Heart right ventricle (tissue), 16 donors: Measurements from ENCODE around the gene COL1A2. TPM values are rescaled to one million over a fixed set of nuclear protein-coding genes. Genes with fewer than 3 reads are reported as not detected.

ENCODE experiments used
- ATAC-seq, 8 donors: fragments of 200-7000 bp; cut with Tn5 transposase; one replicate each; pipeline ENCODE4 v1.9.1; 2020; ENCODE audit warnings: mild to moderate bottlenecking in 8 of 8, moderate library complexity in 8 of 8, moderate number of reproducible peaks in 1 of 8
- DNase-seq, 2 donors: peaks; one replicate each; pipeline ENCODE4 v3.0.0-alpha.2; 2020
- H3K27ac ChIP-seq, 10 donors: fragments of 200-600 bp; sonication (generic) in 2 of 10; one replicate each; pipeline versions ENCODE4 v1.5.0 to v1.8.0; 2020 to 2022; ENCODE audit warnings: mild to moderate bottlenecking in 3 of 10
- H3K27me3 ChIP-seq, 7 donors: fragments of 200-600 bp; one replicate each; pipeline ENCODE4 v1.8.0; 2021 to 2022; ENCODE audit warnings: mild to moderate bottlenecking in 2 of 7
- H3K36me3 ChIP-seq, 9 donors: fragments of 200-600 bp; sonication (generic) in 1 of 9; one replicate each; pipeline versions ENCODE4 v1.5.0 to v1.8.0; 2020 to 2022; ENCODE audit warnings: mild to moderate bottlenecking in 2 of 9
- H3K4me1 ChIP-seq, 9 donors: fragments of 200-600 bp; sonication (generic) in 1 of 9; one replicate each; pipeline versions ENCODE4 v1.5.0 to v1.8.0; 2020 to 2022; ENCODE audit warnings: mild to moderate bottlenecking in 4 of 9
- H3K4me3 ChIP-seq, 10 donors: fragments of 200-600 bp; sonication (generic) in 2 of 10; one replicate each; pipeline versions ENCODE4 v1.5.0 to v1.8.0; 2020 to 2022; ENCODE audit warnings: mild to moderate bottlenecking in 7 of 10, moderate library complexity in 2 of 10
- H3K9me3 ChIP-seq, 11 donors: fragments of 200-600 bp in 10 of 11; sonication (generic) in 2 of 11; one replicate each; pipeline versions ENCODE4 v1.5.0 to v1.8.0; 2013 to 2022; ENCODE audit warnings: mild to moderate bottlenecking in 2 of 11, control low read depth in 1 of 11, moderate library complexity in 1 of 11
- WGBS, 2 donors: extraction: QIAGEN DNeasy Blood & Tissue Kit; methylation state at CpG; one replicate each; pipeline ENCODE4 v1.1.7; 2013; ENCODE audit warnings: inconsistent platforms in 1 of 2; 5-methylcytosine and 5-hydroxymethylcytosine counted together
- intact Hi-C, 10 donors: fragments of 100-400 bp; cut with DNase I; formaldehyde crosslinking; loops; one replicate each; pipeline versions ENCODE4 v1.11.1 to v1.14.2; 2022
- polyA plus RNA-seq, 2 donors: library from polyadenylated mRNA; stranded (reverse); fragments of 200-250 nt; gene quantifications; one replicate each; pipeline ENCODE4 v1.2.3, GENCODE V29; 2013
- total RNA-seq, 10 donors: library from RNA; stranded (reverse); fragmentation: NEBNext Ultra II Directional in 3 of 10; extraction: Animal tissue kit (Norgen Biotek cat#: 25700) in 3 of 10; gene quantifications; one replicate each; pipeline versions ENCODE4 v1.2.1 to v1.2.4, GENCODE V29; 2021 to 2023
- TF ChIP-seq, protein P1 (sequence below), 9 donors: fragments of 200-600 bp; sonication (generic) in 2 of 9; IDR thresholded peaks; one replicate each; pipeline versions ENCODE4 v1.5.0 to v1.8.0; 2021 to 2022; ENCODE audit warnings: antibody characterized with exemption in 9 of 9, mild to moderate bottlenecking in 5 of 9, moderate library complexity in 1 of 9
- donor health status: Arrhythmogenic right ventricular cardiomyopathy.
- donor health status: ischemic (EF 13 %, LVEDD 7.1; RV severe dilation, severe dysfunction).
- donor health status: healthy with polysubstance abuse.
- donor health status: DM: no; HTN: yes; CAD: no.
- donor health status: DM: no; HTN: no; CAD: no.
- donor health status: ischemic (EF 25% LVEDD 6.9; RV normal size, moderate dysfunction).
- donor health status: ischemic (EF 25% LVEDD 5.7; RV mildly dilated, moderate dysfunction).
- donor health status: healthy.
- donor health status: DM: yes; HTN: yes; CAD: no.
- donor health status: Ischemic cardiomyopathy.
- donor health status: ischemic (EF 35%, LVEDD 5.7; RV mildly dilated, moderate dysfunction).
- donor health status: nonischemic (EF 11% LVEDD 7.7; RV severe dilation, severe dysfunction).
- donor health status: DM: yes; HTN: yes; CAD: no.
- donor health status: PGD.
- donor health status: ischemic (EF 29% LVEDD 5.4; RV normal size, mild dysfunction).
- donor health status: nonischemic (EF 23%, LVEDD 6.1; RV moderate dilation, normal function).

Gene COL1A2
- total and polyA plus RNA-seq, 12 donors: 45.2 to 428 (median 91.0) TPM

DNA sequence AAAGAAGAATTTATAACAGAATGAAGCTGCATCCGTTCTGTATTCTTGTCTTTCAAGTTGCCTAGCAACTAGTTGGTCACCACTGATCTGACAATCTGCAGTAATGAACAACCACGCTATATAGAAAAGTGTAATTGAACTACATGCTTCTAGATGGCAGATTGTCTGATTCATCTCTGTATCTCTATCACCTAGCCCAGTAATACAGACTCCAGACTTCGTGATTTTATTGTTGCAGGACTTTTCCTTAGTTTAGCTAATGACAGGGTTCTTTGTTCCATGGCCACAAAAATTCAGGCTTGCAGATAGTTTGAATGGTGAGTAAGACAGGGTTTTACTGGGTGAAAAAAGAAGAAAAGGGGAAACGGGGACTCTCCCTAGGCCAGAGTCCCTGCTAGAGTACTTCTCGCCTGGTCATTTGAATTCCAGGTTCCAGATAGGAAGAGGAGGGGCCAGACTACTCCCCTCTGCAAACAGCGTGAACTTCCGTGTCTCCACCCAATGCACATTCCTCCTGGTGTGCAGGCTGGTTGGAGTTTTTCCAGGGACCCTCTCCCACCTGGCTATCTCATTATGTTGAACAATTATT, 45.9 kb downstream of the COL1A2 start:
- DNase-seq: no peak
- ATAC-seq: peak in 5 of 8 donors; percentile 44 to 63 (median 56)
- no peaks in the 10 kb centered on the region for H3K36me3 ChIP-seq
- H3K4me3 ChIP-seq: no peak overlapping the region
- H3K9me3 ChIP-seq: no peaks in the 10 kb centered on the region
- no peak overlapping the region for H3K27ac ChIP-seq
- peaks cover 0 to 14% (median 8%) of the 10 kb centered on the region in 7 donors for H3K27me3 ChIP-seq
- 61 to 75% methylated on average over 7 of the region's 7 CpGs for WGBS, 2 donors
- TF ChIP-seq, protein P1, sequence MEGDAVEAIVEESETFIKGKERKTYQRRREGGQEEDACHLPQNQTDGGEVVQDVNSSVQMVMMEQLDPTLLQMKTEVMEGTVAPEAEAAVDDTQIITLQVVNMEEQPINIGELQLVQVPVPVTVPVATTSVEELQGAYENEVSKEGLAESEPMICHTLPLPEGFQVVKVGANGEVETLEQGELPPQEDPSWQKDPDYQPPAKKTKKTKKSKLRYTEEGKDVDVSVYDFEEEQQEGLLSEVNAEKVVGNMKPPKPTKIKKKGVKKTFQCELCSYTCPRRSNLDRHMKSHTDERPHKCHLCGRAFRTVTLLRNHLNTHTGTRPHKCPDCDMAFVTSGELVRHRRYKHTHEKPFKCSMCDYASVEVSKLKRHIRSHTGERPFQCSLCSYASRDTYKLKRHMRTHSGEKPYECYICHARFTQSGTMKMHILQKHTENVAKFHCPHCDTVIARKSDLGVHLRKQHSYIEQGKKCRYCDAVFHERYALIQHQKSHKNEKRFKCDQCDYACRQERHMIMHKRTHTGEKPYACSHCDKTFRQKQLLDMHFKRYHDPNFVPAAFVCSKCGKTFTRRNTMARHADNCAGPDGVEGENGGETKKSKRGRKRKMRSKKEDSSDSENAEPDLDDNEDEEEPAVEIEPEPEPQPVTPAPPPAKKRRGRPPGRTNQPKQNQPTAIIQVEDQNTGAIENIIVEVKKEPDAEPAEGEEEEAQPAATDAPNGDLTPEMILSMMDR (IDR thresholded peaks at IDR 0.05): no peak
- intact Hi-C loops: loop anchor here in 1 of 10 donors (10.0 kb wide), 1 partner anchor 214 kb away; the partner anchor contains the start of gene SGCE
- peaks cover 0 to 15% (median 0%) of the 10 kb centered on the region in 9 donors for H3K4me1 ChIP-seq

DNA sequence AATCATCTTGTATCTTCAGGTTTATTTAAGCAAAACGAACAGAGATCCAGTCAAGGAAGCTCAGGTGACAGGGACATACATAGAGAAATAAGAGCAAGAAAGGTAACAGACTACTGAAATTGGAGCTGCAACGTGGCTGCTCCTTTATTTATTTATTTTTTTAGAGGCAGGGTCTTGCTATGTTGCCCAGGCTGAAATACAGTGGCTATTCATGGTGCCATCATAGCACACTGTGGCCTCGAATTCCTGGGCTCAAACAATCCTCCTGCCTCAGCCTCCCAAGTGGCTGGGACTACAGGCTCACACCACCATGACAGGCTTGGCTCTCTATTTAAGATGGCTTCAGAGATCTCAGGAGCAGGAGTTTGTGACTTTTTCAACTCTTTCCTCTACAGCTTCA, 46.4 kb downstream of the COL1A2 start:
- peaks cover 0 to 11% (median 0%) of the 10 kb centered on the region in 9 donors for H3K4me1 ChIP-seq
- no peaks in the 10 kb centered on the region for H3K36me3 ChIP-seq
- DNase-seq (no peak), ATAC-seq (no peak)
- H3K4me3 ChIP-seq: no peak overlapping the region
- intact Hi-C loops: loop anchor here in 1 of 10 donors (10.0 kb wide), 1 partner anchor 214 kb away; the partner anchor contains the start of gene SGCE
- H3K9me3 ChIP-seq: no peaks in the 10 kb centered on the region
- TF ChIP-seq, protein P1 (IDR thresholded peaks at IDR 0.05): no peak
- 79 to 91% methylated on average over 3 of the region's 3 CpGs for WGBS, 2 donors
- no peak overlapping the region for H3K27ac ChIP-seq
- H3K27me3 ChIP-seq: peaks cover 0 to 13% (median 8%) of the 10 kb centered on the region in 7 donors

DNA sequence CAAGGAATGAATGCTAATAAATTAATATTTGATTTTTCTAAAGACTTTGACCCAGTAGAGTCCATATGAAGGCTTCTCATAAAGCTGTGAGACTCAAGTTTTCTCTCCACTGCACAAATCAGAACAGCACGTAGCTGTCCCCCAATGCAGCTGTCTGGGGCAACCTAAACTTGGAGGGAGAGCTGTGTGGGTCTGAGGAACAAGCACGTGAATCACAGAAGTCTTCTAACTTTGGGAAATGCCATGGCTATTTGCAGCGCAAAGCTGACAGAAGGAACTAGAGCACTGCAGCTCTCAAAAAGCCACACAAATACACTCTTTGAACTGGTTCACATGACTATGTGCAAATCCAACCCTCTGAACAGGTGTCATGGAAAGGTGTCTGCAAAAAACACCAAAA, 47.9 kb downstream of the COL1A2 start:
- TF ChIP-seq, protein P1 (IDR thresholded peaks at IDR 0.05): no peak
- no peak overlapping the region for H3K4me3 ChIP-seq
- intact Hi-C loops: loop anchor here in 1 of 10 donors (10.0 kb wide), 1 partner anchor 212 kb away; the partner anchor contains the start of gene SGCE

DNA sequence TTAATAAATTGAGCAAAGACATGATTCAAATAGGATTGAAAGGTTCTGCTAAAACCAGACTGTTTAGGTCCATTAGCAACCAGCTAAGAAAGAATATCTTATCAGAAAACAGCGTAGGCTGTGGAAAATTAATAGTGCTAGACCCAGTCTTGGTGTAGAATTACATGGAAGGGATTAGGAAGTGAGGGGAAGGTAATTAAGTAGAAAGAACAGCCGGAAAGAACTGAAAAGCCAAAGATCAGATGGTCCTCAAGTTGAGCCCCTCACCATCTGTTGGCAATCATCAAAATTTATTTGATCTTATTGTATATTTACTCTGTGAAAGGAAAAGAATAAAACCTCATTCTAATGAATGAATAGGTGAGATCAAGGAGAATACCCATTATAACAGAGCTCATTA, 50.1 kb downstream of the COL1A2 start:
- peaks cover 0 to 10% (median 3%) of the 10 kb centered on the region in 11 donors for H3K9me3 ChIP-seq
- H3K36me3 ChIP-seq: no peaks in the 10 kb centered on the region
- H3K4me3 ChIP-seq: no peak overlapping the region
- no peak overlapping the region for H3K27ac ChIP-seq
- peaks cover 0 to 6% (median 0%) of the 10 kb centered on the region in 7 donors for H3K27me3 ChIP-seq
- TF ChIP-seq, protein P1 (IDR thresholded peaks at IDR 0.05): no peak
- 69 to 75% methylated on average over 2 of the region's 2 CpGs for WGBS, 2 donors
- H3K4me1 ChIP-seq: peaks cover 0 to 14% (median 0%) of the 10 kb centered on the region in 9 donors
- DNase-seq (no peak), ATAC-seq (no peak)
- intact Hi-C loops: loop anchor here in 5 of 10 donors (5.0 to 10.0 kb wide), 4 partner anchors 210 to 802 kb away; partner anchors contain the start of gene SGCE (in 2 of the 5)

More for the DNA sequence above, 47.9 kb downstream of the COL1A2 start:
- 95 to 97% methylated on average over 3 of the region's 3 CpGs for WGBS, 2 donors
- DNase-seq (no peak), ATAC-seq (no peak)
- Histone ChIP-seq H3K36me3 (no peaks in the 10 kb centered on the region), H3K4me1 (peaks cover 0 to 10% (median 0%) of the 10 kb centered on the region in 9 donors), H3K27ac (no peak overlapping the region), H3K9me3 (no peaks in the 10 kb centered on the region), H3K27me3 (peaks cover 0 to 6% (median 0%) of the 10 kb centered on the region in 7 donors)
